Esophagus muscularis mucosa (tissue), 4 donors: ENCODE data around the gene DLGAP4. TPM values are rescaled to one million over a fixed set of nuclear protein-coding genes. Genes with fewer than 3 reads are reported as not detected.

Experiments used
- DNase-seq: peaks from one replicate; pipeline ENCODE4 v3.0.0-alpha.2; 2017; ENCODE audit errors: extremely low spot score
- H3K27ac ChIP-seq, 4 donors: fragments of 200-600 bp; sonication (generic); replicated peaks in 1 of 4; 1 replicate in 3 of 4; 2 replicates in 1 of 4; pipeline ENCODE4 v1.5.1; 2016 to 2019; ENCODE audit warnings: mild to moderate bottlenecking in 1 of 4
- H3K27me3 ChIP-seq, 4 donors: fragments of 200-600 bp; sonication (generic); one replicate each; pipeline versions ENCODE4 v1.5.1 to v1.6.0; 2016 to 2019
- H3K36me3 ChIP-seq, 4 donors: fragments of 200-600 bp; sonication (generic); one replicate each; pipeline ENCODE4 v1.5.1; 2016 to 2019
- H3K4me1 ChIP-seq, 4 donors: fragments of 200-600 bp; sonication (generic); one replicate each; pipeline ENCODE4 v1.5.1; 2016 to 2019
- H3K4me3 ChIP-seq, 4 donors: fragments of 200-600 bp; sonication (generic); 1 replicate in 2 of 4; 2 replicates in 2 of 4; pipeline ENCODE4 v1.5.1; 2016 to 2019; ENCODE audit warnings: mild to moderate bottlenecking in 4 of 4, moderate library complexity in 1 of 4
- H3K9me3 ChIP-seq, 4 donors: fragments of 200-600 bp; sonication (generic); 1 replicate in 3 of 4; 2 replicates in 1 of 4; pipeline ENCODE4 v1.5.1; 2016 to 2019
- EP300 ChIP-seq: sonication (generic); formaldehyde crosslinking; IDR thresholded peaks from one replicate; pipeline ENCODE4 v1.6.1; 2017; ENCODE audit warnings: antibody characterized with exemption
- POLR2A ChIP-seq: fragments of 450-650 bp; IDR thresholded peaks from one replicate; pipeline ENCODE4 v1.6.1; 2017; ENCODE audit warnings: antibody characterized with exemption, moderate library complexity, mild to moderate bottlenecking, low read depth
- POLR2AphosphoS5 ChIP-seq, 2 donors: sonication (generic); formaldehyde crosslinking; IDR thresholded peaks; one replicate each; pipeline ENCODE4 v1.6.1; 2017; ENCODE audit warnings: antibody characterized with exemption in 2 of 2
- WGBS: methylation state at CpG from one replicate; pipeline ENCODE4 v1.1.5; 2018; 5-methylcytosine and 5-hydroxymethylcytosine counted together
- intact Hi-C: fragments of 100-400 bp; cut with DNase I; formaldehyde crosslinking; loops from one replicate; pipeline ENCODE4 v1.15.1; 2023
- total RNA-seq, 4 donors: library from RNA; depleted of rRNA; stranded (reverse); fragments of >200 nt; gene quantifications; one replicate each; pipeline versions ENCODE4 v1.1.0 to v1.2.1, GENCODE V29; 2016
- TF ChIP-seq, protein P1 (sequence below), 3 experiments: fragments of 200-600 bp in 2 of 3; fragments of 450-650 bp in 1 of 3; sonication (generic) in 2 of 3; IDR thresholded peaks; one replicate each; pipeline ENCODE4 v1.5.1; 2017 to 2019; ENCODE audit warnings: antibody characterized with exemption in 3 of 3, mild to moderate bottlenecking in 2 of 3, moderate library complexity in 1 of 3

Gene DLGAP4
- total RNA-seq, 4 donors from 2014 or later: 43.6 to 90.0 (median 48.8) TPM

DNA sequence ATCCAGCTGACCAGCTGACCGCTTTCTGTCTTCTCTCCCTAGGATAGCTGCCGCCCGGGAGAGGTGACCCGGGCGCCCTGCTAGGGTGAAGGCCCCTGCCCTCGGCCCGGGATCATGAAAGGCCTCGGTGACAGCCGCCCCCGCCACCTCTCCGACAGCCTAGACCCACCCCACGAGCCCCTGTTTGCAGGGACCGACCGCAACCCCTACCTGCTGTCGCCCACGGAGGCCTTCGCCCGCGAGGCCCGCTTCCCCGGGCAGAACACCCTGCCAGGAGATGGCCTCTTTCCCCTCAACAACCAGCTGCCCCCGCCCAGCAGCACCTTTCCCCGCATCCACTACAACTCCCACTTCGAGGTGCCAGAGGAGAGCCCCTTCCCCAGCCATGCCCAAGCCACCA lies 125.5 kb downstream of the DLGAP4 start:
- 94% methylated on average over 24 of the region's 24 CpGs for WGBS
- peaks cover 0 to 8% (median 4%) of the 10 kb centered on the region in 4 donors for H3K27me3 ChIP-seq
- intact Hi-C loops: no loop called here

DNA sequence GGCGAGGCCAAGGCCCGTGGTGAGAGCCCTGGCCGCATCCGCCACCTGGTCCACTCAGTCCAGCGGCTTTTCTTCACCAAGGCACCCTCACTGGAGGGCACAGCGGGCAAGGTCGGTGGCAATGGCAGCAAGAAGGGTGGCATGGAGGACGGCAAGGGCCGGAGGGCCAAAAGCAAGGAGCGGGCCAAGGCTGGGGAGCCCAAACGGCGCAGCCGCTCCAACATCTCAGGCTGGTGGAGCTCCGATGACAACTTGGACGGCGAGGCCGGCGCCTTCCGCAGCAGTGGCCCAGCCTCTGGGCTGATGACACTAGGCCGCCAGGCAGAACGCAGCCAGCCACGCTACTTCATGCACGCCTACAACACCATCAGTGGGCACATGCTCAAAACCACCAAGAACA lies 126.0 kb downstream of the DLGAP4 start:
- no peak for DNase-seq
- no peak for TF ChIP-seq POLR2A
- TF ChIP-seq POLR2AphosphoS5 (IDR thresholded peaks at IDR 0.05): no peak
- TF ChIP-seq EP300: no peak
- TF ChIP-seq, protein P1, sequence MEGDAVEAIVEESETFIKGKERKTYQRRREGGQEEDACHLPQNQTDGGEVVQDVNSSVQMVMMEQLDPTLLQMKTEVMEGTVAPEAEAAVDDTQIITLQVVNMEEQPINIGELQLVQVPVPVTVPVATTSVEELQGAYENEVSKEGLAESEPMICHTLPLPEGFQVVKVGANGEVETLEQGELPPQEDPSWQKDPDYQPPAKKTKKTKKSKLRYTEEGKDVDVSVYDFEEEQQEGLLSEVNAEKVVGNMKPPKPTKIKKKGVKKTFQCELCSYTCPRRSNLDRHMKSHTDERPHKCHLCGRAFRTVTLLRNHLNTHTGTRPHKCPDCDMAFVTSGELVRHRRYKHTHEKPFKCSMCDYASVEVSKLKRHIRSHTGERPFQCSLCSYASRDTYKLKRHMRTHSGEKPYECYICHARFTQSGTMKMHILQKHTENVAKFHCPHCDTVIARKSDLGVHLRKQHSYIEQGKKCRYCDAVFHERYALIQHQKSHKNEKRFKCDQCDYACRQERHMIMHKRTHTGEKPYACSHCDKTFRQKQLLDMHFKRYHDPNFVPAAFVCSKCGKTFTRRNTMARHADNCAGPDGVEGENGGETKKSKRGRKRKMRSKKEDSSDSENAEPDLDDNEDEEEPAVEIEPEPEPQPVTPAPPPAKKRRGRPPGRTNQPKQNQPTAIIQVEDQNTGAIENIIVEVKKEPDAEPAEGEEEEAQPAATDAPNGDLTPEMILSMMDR (IDR thresholded peaks at IDR 0.05): no peak
- intact Hi-C loops: no loop called here
- Histone ChIP-seq H3K9me3 (no peaks in the 10 kb centered on the region), H3K27ac (no peak overlapping the region), H3K4me3 (no peak overlapping the region), H3K4me1 (peaks cover 0 to 13% (median 11%) of the 10 kb centered on the region in 4 donors), H3K27me3 (peaks cover 0 to 12% (median 5%) of the 10 kb centered on the region in 4 donors), H3K36me3 (no peaks in the 10 kb centered on the region)
- WGBS: 96% methylated on average over 17 of the region's 23 CpGs

More for the DNA sequence above, 125.5 kb downstream of the DLGAP4 start:
- no peak overlapping the region for H3K27ac ChIP-seq
- no peak overlapping the region for H3K4me3 ChIP-seq
- TF ChIP-seq POLR2AphosphoS5 (IDR thresholded peaks at IDR 0.05) (no peak), POLR2A (no peak), EP300 (no peak)
- TF ChIP-seq, protein P1 (IDR thresholded peaks at IDR 0.05): no peak
- DNase-seq: no peak
- no peaks in the 10 kb centered on the region for H3K9me3 ChIP-seq
- no peaks in the 10 kb centered on the region for H3K36me3 ChIP-seq
- peaks cover 0 to 10% (median 9%) of the 10 kb centered on the region in 4 donors for H3K4me1 ChIP-seq

DNA sequence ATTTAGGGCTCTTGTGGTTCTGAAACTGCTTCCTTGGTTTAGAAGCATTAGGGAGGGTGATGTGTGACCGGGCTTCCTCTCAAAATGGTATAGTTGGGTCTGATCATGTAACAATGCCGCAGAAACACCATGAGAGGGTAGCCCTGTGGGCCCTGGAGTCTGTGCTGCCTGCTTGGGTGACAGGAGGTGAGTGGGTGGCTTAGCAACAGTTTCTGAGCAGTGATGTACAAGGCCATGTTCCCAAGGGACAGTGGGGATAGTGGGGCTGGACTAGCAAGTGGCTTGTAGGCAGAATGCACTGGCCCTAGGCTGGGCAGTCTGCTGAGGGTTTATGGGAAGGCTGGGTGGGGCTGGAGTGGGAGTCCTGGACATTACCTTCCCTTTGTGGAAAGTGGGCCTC lies 128.2 kb downstream of the DLGAP4 start:
- DNase-seq: no peak
- peaks cover 0 to 15% (median 11%) of the 10 kb centered on the region in 4 donors for H3K4me1 ChIP-seq
- TF ChIP-seq POLR2AphosphoS5 (IDR thresholded peaks at IDR 0.05) (no peak), POLR2A (no peak), EP300 (no peak)
- TF ChIP-seq, protein P1 (IDR thresholded peaks at IDR 0.05): no peak
- WGBS: 81% methylated on average over 2 of the region's 2 CpGs
- H3K27me3 ChIP-seq: peaks cover 0 to 23% (median 5%) of the 10 kb centered on the region in 4 donors
- H3K27ac ChIP-seq: no peak overlapping the region
- H3K36me3 ChIP-seq: no peaks in the 10 kb centered on the region
- no peaks in the 10 kb centered on the region for H3K9me3 ChIP-seq
- H3K4me3 ChIP-seq: no peak overlapping the region
- intact Hi-C loops: no loop called here

DNA sequence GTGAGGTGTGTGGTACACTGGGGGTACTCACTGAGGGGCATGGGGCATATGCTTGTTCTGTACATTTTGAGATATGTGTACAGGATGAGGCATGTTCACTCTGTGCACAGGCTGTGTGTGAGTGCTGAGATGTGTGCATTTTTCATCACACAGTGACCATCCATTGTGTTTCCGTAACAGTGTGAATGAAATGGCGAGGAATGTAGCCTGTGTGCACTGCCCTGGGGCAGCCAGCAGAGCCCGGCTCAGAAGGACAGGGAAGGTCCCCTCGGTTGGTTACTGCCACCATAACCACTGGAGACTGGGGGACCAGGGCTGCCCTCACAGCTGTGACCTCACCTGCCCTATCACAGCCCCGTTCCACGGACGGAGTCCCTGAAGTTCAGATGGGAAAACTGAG lies 129.0 kb downstream of the DLGAP4 start:
- 89% methylated on average over 7 of the region's 7 CpGs for WGBS
- Histone ChIP-seq H3K27me3 (peaks cover 0 to 23% (median 5%) of the 10 kb centered on the region in 4 donors), H3K36me3 (no peaks in the 10 kb centered on the region), H3K4me3 (no peak overlapping the region), H3K27ac (no peak overlapping the region), H3K4me1 (peaks cover 0 to 18% (median 11%) of the 10 kb centered on the region in 4 donors), H3K9me3 (no peaks in the 10 kb centered on the region)
- intact Hi-C loops: no loop called here
- TF ChIP-seq POLR2AphosphoS5 (IDR thresholded peaks at IDR 0.05) (no peak), POLR2A (no peak), EP300 (no peak)
- TF ChIP-seq, protein P1 (IDR thresholded peaks at IDR 0.05): no peak
- no peak for DNase-seq
